Right lobe of liver (tissue), 4 donors: Measurements from ENCODE around the gene GRIA2.

Experiments used
- POLR2A ChIP-seq: fragments of 450-650 bp; IDR thresholded peaks from one replicate; pipeline ENCODE4 v1.6.1; 2017; ENCODE audit warnings: antibody characterized with exemption, mild to moderate bottlenecking
- TF ChIP-seq, protein P1 (sequence below), 4 donors: fragments of 200-600 bp in 3 of 4; fragments of 450-650 bp in 1 of 4; IDR thresholded peaks; one replicate each; pipeline versions ENCODE4 v1.5.1 to v1.8.0; 2016 to 2022; ENCODE audit warnings: antibody characterized with exemption in 4 of 4, mild to moderate bottlenecking in 2 of 4
- donor health status: DM: no; HTN: no; CAD: no.
- donor health status: DM: no; HTN: no; CAD: no.
- donor health status: DM: no; HTN: yes; CAD: no.

DNA sequence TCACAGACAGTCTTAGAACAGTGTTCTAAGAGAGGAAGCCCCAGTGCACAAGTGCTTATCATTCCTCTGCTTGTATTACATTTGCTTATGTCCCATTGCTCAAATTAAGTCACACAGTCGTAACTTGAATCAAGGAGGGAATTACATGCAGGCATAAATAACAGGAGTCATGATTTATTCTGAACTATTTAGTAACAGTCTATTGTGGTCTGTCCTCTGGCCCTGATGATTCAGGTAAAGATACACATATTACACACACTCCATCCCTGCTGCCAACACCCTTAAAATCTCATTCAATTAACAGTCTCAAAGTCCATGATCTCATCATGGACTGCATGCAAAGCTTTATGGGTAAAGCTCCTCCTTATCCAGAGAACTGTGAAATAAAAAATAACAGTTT is 60.1 kb downstream of the GRIA2 start:
- TF ChIP-seq POLR2A, result no peak
- TF ChIP-seq, protein P1, sequence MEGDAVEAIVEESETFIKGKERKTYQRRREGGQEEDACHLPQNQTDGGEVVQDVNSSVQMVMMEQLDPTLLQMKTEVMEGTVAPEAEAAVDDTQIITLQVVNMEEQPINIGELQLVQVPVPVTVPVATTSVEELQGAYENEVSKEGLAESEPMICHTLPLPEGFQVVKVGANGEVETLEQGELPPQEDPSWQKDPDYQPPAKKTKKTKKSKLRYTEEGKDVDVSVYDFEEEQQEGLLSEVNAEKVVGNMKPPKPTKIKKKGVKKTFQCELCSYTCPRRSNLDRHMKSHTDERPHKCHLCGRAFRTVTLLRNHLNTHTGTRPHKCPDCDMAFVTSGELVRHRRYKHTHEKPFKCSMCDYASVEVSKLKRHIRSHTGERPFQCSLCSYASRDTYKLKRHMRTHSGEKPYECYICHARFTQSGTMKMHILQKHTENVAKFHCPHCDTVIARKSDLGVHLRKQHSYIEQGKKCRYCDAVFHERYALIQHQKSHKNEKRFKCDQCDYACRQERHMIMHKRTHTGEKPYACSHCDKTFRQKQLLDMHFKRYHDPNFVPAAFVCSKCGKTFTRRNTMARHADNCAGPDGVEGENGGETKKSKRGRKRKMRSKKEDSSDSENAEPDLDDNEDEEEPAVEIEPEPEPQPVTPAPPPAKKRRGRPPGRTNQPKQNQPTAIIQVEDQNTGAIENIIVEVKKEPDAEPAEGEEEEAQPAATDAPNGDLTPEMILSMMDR (IDR thresholded peaks at IDR 0.05), result no peak
